OCI-LY3 (cell line): ENCODE results near the gene IL3.

Experiments used
- H2AFZ ChIP-seq: fragments of 200-600, 300-600 bp; shearing (Covaris generic); 2 replicates; pipeline ENCODE4 v1.6.0; 2014; ENCODE audit warnings: antibody characterized with exemption, low read depth, low read length
- H3K27ac ChIP-seq: fragments of 200-600, 300-600 bp; sonication (generic); 2 replicates; pipeline ENCODE4 v1.5.1; 2014; ENCODE audit warnings: mild to moderate bottlenecking, low read length, moderate library complexity, mixed read lengths
- H3K27me3 ChIP-seq: fragments of 200-600, 300-600 bp; sonication (generic); 2 replicates; pipeline ENCODE4 v1.6.1; 2014; ENCODE audit warnings: low read depth, low read length, mixed read lengths
- H3K36me3 ChIP-seq: fragments of 200-600, 300-600 bp; sonication (generic); replicated peaks from 2 replicates; pipeline ENCODE3; 2014; ENCODE audit warnings: low read depth, low read length, mixed read lengths
- H3K4me1 ChIP-seq: fragments of 300-600, 200-600 bp; sonication (generic); 2 replicates; pipeline ENCODE4 v1.6.1; 2014; ENCODE audit warnings: low read length, mixed read lengths
- H3K4me2 ChIP-seq: fragments of 200-600, 300-600 bp; sonication (generic); 2 replicates; pipeline ENCODE4 v1.6.1; 2014; ENCODE audit warnings: low read length, mixed read lengths
- H3K4me3 ChIP-seq: fragments of 300-600, 200-600 bp; sonication (generic); 2 replicates; pipeline ENCODE4 v1.5.1; 2014; ENCODE audit warnings: antibody characterized with exemption, mild to moderate bottlenecking, low read length, moderate library complexity
- H3K79me2 ChIP-seq: fragments of 300-600, 200-600 bp; shearing (Covaris generic); 2 replicates; pipeline ENCODE4 v1.6.1; 2014; ENCODE audit warnings: mild to moderate bottlenecking, low read length, mixed read lengths
- H3K9ac ChIP-seq: fragments of 300-600, 200-600 bp; shearing (Covaris generic); 2 replicates; pipeline ENCODE4 v1.6.0; 2014; ENCODE audit warnings: mild to moderate bottlenecking, low read length, moderate library complexity
- H3K9me3 ChIP-seq: fragments of 200-600, 300-600 bp; shearing (Covaris generic); 2 replicates; pipeline ENCODE4 v1.6.1; 2014; ENCODE audit warnings: low read length, mixed read lengths; ENCODE audit not compliant: insufficient read depth
- H4K20me1 ChIP-seq: fragments of 200-600, 300-600 bp; sonication (generic); 2 replicates; pipeline ENCODE4 v1.6.1; 2016; ENCODE audit warnings: low read length, mixed read lengths; ENCODE audit not compliant: insufficient read depth
- CTCF ChIP-seq: fragments of 200-600, 300-600 bp; sonication (generic); IDR thresholded peaks from 2 replicates; pipeline ENCODE4 v1.5.1; 2014; ENCODE audit warnings: antibody characterized with exemption, low read length, low read depth
- EZH2phosphoT487 ChIP-seq: fragments of 200-600 bp; shearing (Covaris generic); IDR thresholded peaks from 2 replicates; pipeline ENCODE4 v1.6.1; 2018; ENCODE audit warnings: antibody characterized with exemption, mixed run types, low read depth

IL3 gene

GRCh38 chr5:132074772-132075718, 14.6 kb downstream of the IL3 start:
- Histone ChIP-seq H3K27me3 (no peaks in the 10 kb centered on the region), H3K79me2 (no peaks in the 10 kb centered on the region), H3K4me1 (no peaks in the 10 kb centered on the region), H3K9ac (no peak overlapping the region), H3K9me3 (no peaks in the 10 kb centered on the region), H2AFZ (no peak overlapping the region), H3K4me3 (no peak overlapping the region), H3K36me3 (no peaks in the 10 kb centered on the region), H3K4me2 (no peak overlapping the region), H3K27ac (no peak overlapping the region), H4K20me1 (no peaks in the 10 kb centered on the region)
- no peak for TF ChIP-seq EZH2phosphoT487
- TF ChIP-seq CTCF, result no peak

- no peak overlapping the region for H3K4me2 ChIP-seq
- H4K20me1 ChIP-seq, result no peaks in the 10 kb centered on the region
- no peaks in the 10 kb centered on the region for H3K79me2 ChIP-seq
- no peak overlapping the region for H3K4me3 ChIP-seq
- H2AFZ ChIP-seq, result no peak overlapping the region
- TF ChIP-seq CTCF, result no peak
- no peak overlapping the region for H3K9ac ChIP-seq
- H3K9me3 ChIP-seq, result no peaks in the 10 kb centered on the region
- no peaks in the 10 kb centered on the region for H3K27me3 ChIP-seq
- no peaks in the 10 kb centered on the region for H3K4me1 ChIP-seq
- H3K27ac ChIP-seq, result no peak overlapping the region
- no peaks in the 10 kb centered on the region for H3K36me3 ChIP-seq
Measured at GRCh38 chr5:132075719-132076077, 15.2 kb downstream of the IL3 start.

DNA sequence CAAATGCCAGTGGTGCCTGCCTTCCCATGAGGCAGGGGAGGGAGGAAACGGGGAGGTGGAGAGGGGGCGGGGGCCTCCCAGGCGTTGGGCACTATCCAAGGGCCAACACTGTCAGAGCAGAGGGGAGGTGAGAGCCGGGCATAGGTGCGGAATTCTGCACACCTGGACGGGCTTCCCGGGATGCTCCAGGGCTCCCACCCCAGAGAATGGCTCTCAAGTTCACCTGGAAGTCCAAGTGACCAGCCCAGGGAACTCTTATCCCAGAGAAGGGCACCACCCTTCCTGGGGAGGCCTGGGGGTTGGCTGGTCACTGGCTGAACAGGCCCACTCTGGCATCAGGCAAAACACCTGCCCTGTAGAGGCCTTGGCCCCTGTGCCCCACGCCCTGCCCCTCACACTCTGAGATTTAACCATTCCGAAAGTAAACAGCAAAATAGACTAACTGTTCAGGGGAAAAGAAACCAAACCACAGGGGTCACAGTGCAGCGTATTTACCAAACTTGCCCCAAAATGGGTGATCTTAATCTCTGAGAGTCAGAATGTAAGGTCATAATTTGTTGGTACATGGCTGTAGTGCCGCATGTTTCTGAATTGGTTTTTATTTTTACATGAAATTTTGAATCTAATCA, 15.9 kb downstream of the IL3 start:
- TF ChIP-seq EZH2phosphoT487 (no peak), CTCF (no peak)
- Histone ChIP-seq H3K4me3 (no peak overlapping the region), H3K4me2 (no peak overlapping the region), H3K27ac (no peak overlapping the region), H3K27me3 (no peaks in the 10 kb centered on the region), H3K4me1 (no peaks in the 10 kb centered on the region), H3K36me3 (no peaks in the 10 kb centered on the region), H3K79me2 (no peaks in the 10 kb centered on the region), H3K9me3 (no peaks in the 10 kb centered on the region), H2AFZ (no peak overlapping the region), H4K20me1 (no peaks in the 10 kb centered on the region), H3K9ac (no peak overlapping the region)

GRCh38 chr5:132076983-132077382, 16.5 kb downstream of the IL3 start:
- Histone ChIP-seq H3K27me3 (no peaks in the 10 kb centered on the region), H3K4me2 (no peak overlapping the region), H3K9ac (no peak overlapping the region), H2AFZ (no peak overlapping the region), H3K9me3 (no peaks in the 10 kb centered on the region), H4K20me1 (no peaks in the 10 kb centered on the region), H3K79me2 (no peaks in the 10 kb centered on the region), H3K4me3 (no peak overlapping the region), H3K36me3 (no peaks in the 10 kb centered on the region), H3K27ac (no peak overlapping the region), H3K4me1 (no peaks in the 10 kb centered on the region)
- TF ChIP-seq CTCF (no peak), EZH2phosphoT487 (no peak)
